NCI-H2029 (cell line): ENCODE data around the gene MOB3A.

Source experiments
- DNase-seq: peaks from one replicate; lab custom pipeline; 2025; lab: John Stamatoyannopoulos, UW

MOB3A gene

GRCh38 chr19:2123682-2124387 lies 27.7 kb upstream of the MOB3A start:
- no peak for DNase-seq

GRCh38 chr19:2122982-2123381 lies 26.9 kb upstream of the MOB3A start:
- DNase-seq: no peak

- DNase-seq: no peak
These were observed 26.1 kb upstream of the MOB3A start for GRCh38 chr19:2122251-2122650.

- DNase-seq: no peak
These were observed 25.4 kb upstream of the MOB3A start for GRCh38 chr19:2121416-2122051.

- no peak for DNase-seq
These were observed 24.7 kb upstream of the MOB3A start for GRCh38 chr19:2120821-2121220.

GRCh38 chr19:2119921-2120785 lies 24.0 kb upstream of the MOB3A start:
- no peak for DNase-seq

GRCh38 chr19:2118438-2118837 lies 22.3 kb upstream of the MOB3A start:
- DNase-seq: no peak

- DNase-seq: no peak
These were observed 21.3 kb upstream of the MOB3A start for GRCh38 chr19:2117215-2117960.

GRCh38 chr19:2116507-2116906 lies 20.4 kb upstream of the MOB3A start:
- DNase-seq: no peak

GRCh38 chr19:2115911-2116426 lies 19.8 kb upstream of the MOB3A start:
- DNase-seq: no peak

GRCh38 chr19:2115324-2115723 lies 19.2 kb upstream of the MOB3A start:
- no peak for DNase-seq

GRCh38 chr19:2114821-2115220 lies 18.7 kb upstream of the MOB3A start:
- no peak for DNase-seq

GRCh38 chr19:2114218-2114617 lies 18.1 kb upstream of the MOB3A start:
- DNase-seq: no peak

GRCh38 chr19:2113439-2114211 lies 17.5 kb upstream of the MOB3A start:
- no peak for DNase-seq

- DNase-seq: no peak
These were observed 16.6 kb upstream of the MOB3A start for GRCh38 chr19:2112516-2113320.

- DNase-seq: no peak
These were observed 15.8 kb upstream of the MOB3A start for GRCh38 chr19:2111886-2112285.

GRCh38 chr19:2111425-2111824 lies 15.3 kb upstream of the MOB3A start:
- DNase-seq: no peak

- DNase-seq: no peak
These were observed 14.7 kb upstream of the MOB3A start for GRCh38 chr19:2110822-2111221.

GRCh38 chr19:2109046-2109864 lies 13.1 kb upstream of the MOB3A start:
- DNase-seq: no peak
